Measurements from ENCODE around the gene EYS. TPM values are rescaled to one million over a fixed set of nuclear protein-coding genes. Genes with fewer than 3 reads are reported as not detected.

The EYS gene
- total and polyA plus RNA-seq, 2 of the 13 experiments (the other 11 are each of a cell fraction or from before 2014, with no cell fraction given) = 0.04 to 0.07 TPM

- H3K27ac ChIP-seq (ENCODE audit: extremely low read length, insufficient read depth, low read length) = no peak overlapping the region
Observed at GRCh38 chr6:64672651-64673050, 1034.4 kb downstream of the EYS start.

GRCh38 chr6:64672131-64672530 lies 1034.9 kb downstream of the EYS start:
- in situ Hi-C loops (cut with HindIII; ENCODE audit: extremely low pct_ligation_motif_present, low pct_unique_long_range_greater_than_20kb) = no loop called here
- no peaks in the 10 kb centered on the region for H3K4me1 ChIP-seq (ENCODE audit: insufficient read depth, low read length)
- H3K4me2 ChIP-seq (ENCODE audit: low read depth, low read length) = no peak overlapping the region
- no peak for FAIRE-seq
- H3K27ac ChIP-seq (ENCODE audit: extremely low read length, insufficient read depth, low read length) = no peak overlapping the region
- H4K20me1 ChIP-seq (ENCODE audit: insufficient read depth, low read length) = no peaks in the 10 kb centered on the region
- no peaks in the 10 kb centered on the region for H3K27me3 ChIP-seq (ENCODE audit: control insufficient read depth in 1 of 2, insufficient read depth in 2 of 2, low read length in 2 of 2)
- intact Hi-C loops (cut with micrococcal nuclease; ENCODE audit: unreplicated experiment) = no loop called here
- ChIA-PET POLR2A (no interaction called here), CTCF (ENCODE audit: low intra/inter-chr PET ratio, low total read pairs) (no interaction called here)
- no peak for TF ChIP-seq ZFP36L1 (CRISPR knock-in tag; IDR thresholded peaks at IDR 0.05)
- TF ChIP-seq RNF2 (conservative IDR thresholded peaks at IDR 0.05; ENCODE audit: low read depth) = no peak
- TF ChIP-seq ZNF580 (CRISPR knock-in tag; IDR thresholded peaks at IDR 0.05; ENCODE audit: borderline replicate concordance, low read depth) = no peak
- TF ChIP-seq TEAD3 (CRISPR knock-in tag; optimal IDR thresholded peaks at IDR 0.05; ENCODE audit: borderline replicate concordance) = no peak
- no peak for TF ChIP-seq GTF2F1 (IDR thresholded peaks at IDR 0.05; ENCODE audit: low read length)
- no peak for TF ChIP-seq SMC3 (IDR thresholded peaks at IDR 0.05; ENCODE audit: low read length)
- no peak for ATAC-seq
- no TSS peak for BruUV-seq (replicated peaks)
- H3K9ac ChIP-seq (ENCODE audit: insufficient read depth, low read depth, low read length) = no peak overlapping the region
- no peaks in the 10 kb centered on the region for H3K9me3 ChIP-seq (ENCODE audit: low read length)
- H3K79me2 ChIP-seq (ENCODE audit: insufficient read depth, low read length) = no peaks in the 10 kb centered on the region
- H3K36me3 ChIP-seq (replicated peaks in 1 of 2; ENCODE audit: control insufficient read depth in 1 of 2, insufficient read depth in 2 of 2, low read length in 2 of 2) = no peaks in the 10 kb centered on the region
- DNase-seq (ENCODE audit: low spot score) = no peak
- WGBS (ENCODE audit: low lambda C conversion rate) = 1% methylated on average over 3 of the region's 3 CpGs
- no peak overlapping the region for H2AFZ ChIP-seq (ENCODE audit: low read length)
- H3K4me3 ChIP-seq (replicated peaks in 1 of 3; ENCODE audit: insufficient read depth in 1 of 3, low read depth in 2 of 3, low read length in 3 of 3) = no peak overlapping the region

More at GRCh38 chr6:64672651-64673050, 1034.4 kb downstream of the EYS start:
- DNase-seq (ENCODE audit: low spot score) (no peak), FAIRE-seq (no peak), ATAC-seq (no peak)
- ChIA-PET CTCF (ENCODE audit: low intra/inter-chr PET ratio, low total read pairs) (no interaction called here), POLR2A (no interaction called here)
- no peaks in the 10 kb centered on the region for H3K9me3 ChIP-seq (ENCODE audit: low read length)
- no peaks in the 10 kb centered on the region for H3K27me3 ChIP-seq (ENCODE audit: control insufficient read depth in 1 of 2, insufficient read depth in 2 of 2, low read length in 2 of 2)
- no TSS peak for BruUV-seq (replicated peaks)
- intact Hi-C loops (cut with micrococcal nuclease; ENCODE audit: unreplicated experiment) = no loop called here
- H3K4me2 ChIP-seq (ENCODE audit: low read depth, low read length) = no peak overlapping the region
- in situ Hi-C loops (cut with HindIII; ENCODE audit: extremely low pct_ligation_motif_present, low pct_unique_long_range_greater_than_20kb) = no loop called here
- no peak overlapping the region for H3K4me3 ChIP-seq (replicated peaks in 1 of 3; ENCODE audit: insufficient read depth in 1 of 3, low read depth in 2 of 3, low read length in 3 of 3)
- H3K4me1 ChIP-seq (ENCODE audit: insufficient read depth, low read length) = no peaks in the 10 kb centered on the region
- H4K20me1 ChIP-seq (ENCODE audit: insufficient read depth, low read length) = no peaks in the 10 kb centered on the region
- 49% methylated on average over 4 of the region's 4 CpGs for WGBS (ENCODE audit: low lambda C conversion rate)
- H3K9ac ChIP-seq (ENCODE audit: insufficient read depth, low read depth, low read length) = no peak overlapping the region
- H2AFZ ChIP-seq (ENCODE audit: low read length) = no peak overlapping the region
- no peaks in the 10 kb centered on the region for H3K36me3 ChIP-seq (replicated peaks in 1 of 2; ENCODE audit: control insufficient read depth in 1 of 2, insufficient read depth in 2 of 2, low read length in 2 of 2)
- TF ChIP-seq ZNF431 (CRISPR knock-in tag; IDR thresholded peaks at IDR 0.05; ENCODE audit: borderline replicate concordance, low read depth) (no peak), ZNF616 (CRISPR knock-in tag; IDR thresholded peaks at IDR 0.05; ENCODE audit: low read depth) (no peak), RAD21 (CRISPR knock-in tag; IDR thresholded peaks at IDR 0.05) (no peak), FLYWCH1 (CRISPR knock-in tag; IDR thresholded peaks at IDR 0.05) (no peak), MBNL3 (CRISPR knock-in tag; conservative IDR thresholded peaks at IDR 0.05) (no peak), BCL6 (CRISPR knock-in tag; IDR thresholded peaks at IDR 0.05) (no peak), DMAP1 (CRISPR knock-in tag; IDR thresholded peaks at IDR 0.05) (no peak), ATM (IDR thresholded peaks at IDR 0.05; ENCODE audit: borderline replicate concordance) (no peak)
- H3K79me2 ChIP-seq (ENCODE audit: insufficient read depth, low read length) = no peaks in the 10 kb centered on the region

Data from HepG2 (cell line).